GM12873 (cell line): ENCODE data around the gene CHN2.

Experiments used
- CTCF ChIP-seq: IDR thresholded peaks from 2 replicates; pipeline ENCODE4 v1.5.1; 2012; ENCODE audit warnings: low read depth, mild to moderate bottlenecking, moderate library complexity, low read length, control low read depth; ENCODE audit not compliant: insufficient read depth; ENCODE audit errors: missing control alignments

CHN2 gene

GRCh38 chr7:29431686-29432085, 237.1 kb downstream of the CHN2 start:
- TF ChIP-seq CTCF, result no peak

GRCh38 chr7:29432721-29433120, 238.1 kb downstream of the CHN2 start:
- TF ChIP-seq CTCF, result no peak

GRCh38 chr7:29434380-29434768, 239.8 kb downstream of the CHN2 start:
- TF ChIP-seq CTCF, result no peak

GRCh38 chr7:29435167-29435566, 240.6 kb downstream of the CHN2 start:
- TF ChIP-seq CTCF, result no peak

- TF ChIP-seq CTCF, result no peak
Measured at GRCh38 chr7:29435902-29436301, 241.3 kb downstream of the CHN2 start.

GRCh38 chr7:29442146-29442545, 247.6 kb downstream of the CHN2 start:
- no peak for TF ChIP-seq CTCF

GRCh38 chr7:29443552-29443951, 249.0 kb downstream of the CHN2 start:
- no peak for TF ChIP-seq CTCF

- no peak for TF ChIP-seq CTCF
Measured at GRCh38 chr7:29444267-29444666, 249.7 kb downstream of the CHN2 start.
